Parathyroid adenoma (tissue), 2 donors: ENCODE results near the gene ZFAND3.

Source experiments
- H2AFZ ChIP-seq: fragments of 300-600 bp; sonication (generic); one replicate; pipeline ENCODE4 v1.7.0; 2017; ENCODE audit warnings: antibody characterized with exemption, mild to moderate bottlenecking
- H3K27ac ChIP-seq: fragments of 300-600 bp; sonication (generic); one replicate; pipeline ENCODE4 v1.7.0; 2017
- H3K27me3 ChIP-seq: fragments of 300-600 bp; sonication (generic); one replicate; pipeline ENCODE4 v1.7.0; 2017; ENCODE audit warnings: low read length; ENCODE audit not compliant: control insufficient read depth, insufficient read depth
- H3K36me3 ChIP-seq: fragments of 300-600 bp; sonication (generic); one replicate; pipeline ENCODE4 v1.7.0; 2017; ENCODE audit warnings: low read length; ENCODE audit not compliant: control insufficient read depth, insufficient read depth
- H3K4me1 ChIP-seq: fragments of 300-600 bp; sonication (generic); one replicate; pipeline ENCODE4 v1.7.0; 2017; ENCODE audit warnings: control low read depth
- H3K4me2 ChIP-seq: fragments of 300-600 bp; sonication (generic); one replicate; pipeline ENCODE4 v1.7.0; 2017; ENCODE audit warnings: low read length
- H3K4me3 ChIP-seq: fragments of 300-600 bp; sonication (generic); one replicate; pipeline ENCODE4 v1.7.0; 2017; ENCODE audit warnings: low read depth, low read length
- H3K79me2 ChIP-seq: fragments of 300-600 bp; sonication (generic); one replicate; pipeline ENCODE4 v1.7.0; 2017; ENCODE audit warnings: control low read depth
- H3K9ac ChIP-seq: fragments of 300-600 bp; sonication (generic); one replicate; pipeline ENCODE4 v1.7.0; 2017; ENCODE audit warnings: mild to moderate bottlenecking
- H3K9me3 ChIP-seq: fragments of 300-600 bp; sonication (generic); one replicate; pipeline ENCODE4 v1.7.0; 2017; ENCODE audit warnings: low read length; ENCODE audit not compliant: control insufficient read depth
- CTCF ChIP-seq: fragments of 300-600 bp; sonication (generic); IDR thresholded peaks from one replicate; pipeline ENCODE4 v1.7.0; 2017; ENCODE audit warnings: antibody characterized with exemption, mild to moderate bottlenecking
- donor health status: primary hyperparathyroidism.

The ZFAND3 gene

GRCh38 chr6:38112181-38112580 is 292.7 kb downstream of the ZFAND3 start:
- no peak overlapping the region for H3K27ac ChIP-seq
- H3K27me3 ChIP-seq = no peaks in the 10 kb centered on the region
- no peak overlapping the region for H3K9ac ChIP-seq
- no peaks in the 10 kb centered on the region for H3K79me2 ChIP-seq
- TF ChIP-seq CTCF = no peak
- no peak overlapping the region for H3K4me2 ChIP-seq
- no peak overlapping the region for H2AFZ ChIP-seq
- no peak overlapping the region for H3K4me3 ChIP-seq
- no peaks in the 10 kb centered on the region for H3K36me3 ChIP-seq
- no peaks in the 10 kb centered on the region for H3K4me1 ChIP-seq
- H3K9me3 ChIP-seq = no peaks in the 10 kb centered on the region

- H3K9me3 ChIP-seq = no peaks in the 10 kb centered on the region
- no peak overlapping the region for H2AFZ ChIP-seq
- H3K27ac ChIP-seq = no peak overlapping the region
- H3K4me2 ChIP-seq = no peak overlapping the region
- no peaks in the 10 kb centered on the region for H3K4me1 ChIP-seq
- no peaks in the 10 kb centered on the region for H3K79me2 ChIP-seq
- H3K4me3 ChIP-seq = no peak overlapping the region
- no peaks in the 10 kb centered on the region for H3K27me3 ChIP-seq
- no peaks in the 10 kb centered on the region for H3K36me3 ChIP-seq
- TF ChIP-seq CTCF = no peak
- no peak overlapping the region for H3K9ac ChIP-seq
Observed at GRCh38 chr6:38113825-38114576, 294.5 kb downstream of the ZFAND3 start.

- Histone ChIP-seq H3K4me3 (no peak overlapping the region), H3K27ac (no peak overlapping the region), H3K79me2 (no peaks in the 10 kb centered on the region), H3K36me3 (no peaks in the 10 kb centered on the region), H3K4me1 (no peaks in the 10 kb centered on the region), H3K9ac (no peak overlapping the region), H2AFZ (no peak overlapping the region), H3K4me2 (no peak overlapping the region), H3K9me3 (no peaks in the 10 kb centered on the region), H3K27me3 (no peaks in the 10 kb centered on the region)
- TF ChIP-seq CTCF = no peak
Observed at GRCh38 chr6:38114976-38115625, 295.6 kb downstream of the ZFAND3 start.

GRCh38 chr6:38115626-38116008 is 296.1 kb downstream of the ZFAND3 start:
- Histone ChIP-seq H3K4me2 (no peak overlapping the region), H3K4me3 (no peak overlapping the region), H3K36me3 (no peaks in the 10 kb centered on the region), H3K27ac (no peak overlapping the region), H2AFZ (no peak overlapping the region), H3K9me3 (no peaks in the 10 kb centered on the region), H3K79me2 (peaks cover 2% of the 10 kb centered on the region), H3K27me3 (no peaks in the 10 kb centered on the region), H3K9ac (no peak overlapping the region), H3K4me1 (no peaks in the 10 kb centered on the region)
- TF ChIP-seq CTCF = no peak
